GM19452 (cell line): ENCODE results near the gene CD34.

Experiments used
- ATAC-seq: cut with Tn5 transposase; IDR thresholded peaks from one replicate; pipeline ENCODE4 v1.9.1; 2021; ENCODE audit not compliant: unreplicated experiment

Gene CD34

GRCh38 chr1:207836591-207837347, 74.2 kb downstream of the CD34 start:
- ATAC-seq = no peak

GRCh38 chr1:207835958-207836357, 75.0 kb downstream of the CD34 start:
- no peak for ATAC-seq

- ATAC-seq = no peak
These were observed 76.8 kb downstream of the CD34 start for GRCh38 chr1:207833956-207834660.

- ATAC-seq = no peak
These were observed 77.5 kb downstream of the CD34 start for GRCh38 chr1:207833381-207833780.

- no peak for ATAC-seq
These were observed 78.1 kb downstream of the CD34 start for GRCh38 chr1:207832796-207833195.

- ATAC-seq = peak; percentile 86
These were observed 79.2 kb downstream of the CD34 start for GRCh38 chr1:207831517-207832327.
